Heart left ventricle (tissue), 13 donors: Measurements from ENCODE around the gene ADAMTSL1.

Source experiments
- CTCF ChIP-seq, 12 donors: fragments of 200-600 bp; sonication (generic) in 4 of 12; IDR thresholded peaks; one replicate each; pipeline versions ENCODE4 v1.5.0 to v1.8.0; 2018 to 2022; ENCODE audit warnings: antibody characterized with exemption in 12 of 12, mild to moderate bottlenecking in 5 of 12
- POLR2A ChIP-seq, 2 donors: fragments of 450-650 bp; IDR thresholded peaks; one replicate each; pipeline ENCODE4 v1.6.1; 2017; ENCODE audit warnings: antibody characterized with exemption in 2 of 2, mild to moderate bottlenecking in 2 of 2, moderate library complexity in 2 of 2
- donor health status: ischemic (EF 13 %, LVEDD 7.1; RV severe dilation, severe dysfunction).
- donor health status: DM: no; HTN: yes; CAD: no.
- donor health status: DM: no; HTN: no; CAD: no.
- donor health status: ischemic (EF 25% LVEDD 6.9; RV normal size, moderate dysfunction).
- donor health status: ischemic (EF 25% LVEDD 5.7; RV mildly dilated, moderate dysfunction).
- donor health status: ischemic (EF 35%, LVEDD 5.7; RV mildly dilated, moderate dysfunction).
- donor health status: nonischemic (EF 11% LVEDD 7.7; RV severe dilation, severe dysfunction).
- donor health status: DM: yes; HTN: yes; CAD: no.
- donor health status: PGD.
- donor health status: ischemic (EF 29% LVEDD 5.4; RV normal size, mild dysfunction).
- donor health status: nonischemic (EF 23%, LVEDD 6.1; RV moderate dilation, normal function).

DNA sequence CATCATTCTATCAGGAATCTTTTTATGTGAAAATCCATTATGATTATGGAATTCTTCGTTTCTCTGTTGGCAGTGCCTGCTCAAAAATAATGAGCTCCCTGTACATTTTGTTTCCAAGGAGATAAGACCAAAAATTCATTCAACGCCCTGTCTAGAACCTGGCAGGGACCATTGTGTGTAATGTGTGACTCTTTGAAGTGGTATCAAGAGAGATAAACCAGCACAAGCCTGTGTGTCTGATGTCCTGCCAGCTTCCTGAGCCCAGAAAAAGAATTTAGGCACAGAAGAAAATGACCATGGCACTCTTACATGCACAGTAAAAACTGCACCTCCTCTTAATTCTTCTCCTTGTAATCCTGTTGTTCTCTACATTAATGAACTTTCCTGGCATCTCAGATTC lies 381.7 kb downstream of the ADAMTSL1 start:
- no peak for TF ChIP-seq CTCF (IDR thresholded peaks at IDR 0.05)
- no peak for TF ChIP-seq POLR2A (IDR thresholded peaks at IDR 0.05)
